ENCODE results near the gene RHBDL2. TPM values are rescaled to one million over a fixed set of nuclear protein-coding genes. Genes with fewer than 3 reads are reported as not detected.

RHBDL2 gene
- total and polyA plus RNA-seq, 9 of the 15 experiments (the other 6 are each of a cell fraction or from before 2014, with no cell fraction given) = not detected

GRCh38 chr1:38872401-38873026 is 69.1 kb downstream of the RHBDL2 start (continued):
- peak; percentile 30; the same call in 1 of the 2 replicates for TF ChIP-seq AFF4 (CRISPR knock-in tag; IDR thresholded peaks at IDR 0.05)
- 0 out of 2 replicates have a peak, but pooled peaks have one; percentile 53 for TF ChIP-seq CBX1 (IDR thresholded peaks at IDR 0.05; ENCODE audit: low read depth)
- peak; percentile 67 for TF ChIP-seq CHD1 (IDR thresholded peaks at IDR 0.05; ENCODE audit: low read length)
- TF ChIP-seq L3MBTL2 (IDR thresholded peaks at IDR 0.05) = peak; percentile 59; the same call in 1 of the 2 replicates

- WGBS (ENCODE audit: insufficient coverage, low coverage, missing lambda C conversion rate) = 91% methylated on average over 7 of the region's 8 CpGs
- Histone ChIP-seq H3K27me3 (ENCODE audit: control insufficient read depth in 2 of 2, insufficient read depth in 2 of 2, low read length in 2 of 2) (no peaks in the 10 kb centered on the region), H3K4me3 (no peak overlapping the region), H4K20me1 (replicated peaks; ENCODE audit: control insufficient read depth, insufficient read depth, low read length) (0 out of 2 replicates have a peak, but pooled peaks cover 5% of the 10 kb centered on the region), H2AFZ (ENCODE audit: low read depth, low read length) (no peak overlapping the region), H3K27ac (ENCODE audit: extremely low read depth, low read depth, low read length) (no peak overlapping the region), H3K79me2 (ENCODE audit: control insufficient read depth, insufficient read depth, low read length) (peaks cover 26% of the 10 kb centered on the region), H3K4me2 (ENCODE audit: insufficient read depth, low read length) (no peak overlapping the region), H3K9me1 (ENCODE audit: control insufficient read depth, insufficient read depth, low read length) (no peaks in the 10 kb centered on the region), H3K9ac (ENCODE audit: insufficient read depth in 1 of 2, low read depth in 2 of 2, low read length in 2 of 2) (no peak overlapping the region), H3K4me1 (replicated peaks in 1 of 2; ENCODE audit: control insufficient read depth in 2 of 2, insufficient read depth in 2 of 2, low read length in 2 of 2) (peaks cover 7 to 20% of the 10 kb centered on the region in 2 experiments; a peak in 4 of 5 replicates), H3K9me3 (replicated peaks; ENCODE audit: control insufficient read depth, insufficient read depth, low read depth, low read length) (no peaks in the 10 kb centered on the region), H3K36me3 (ENCODE audit: control insufficient read depth, insufficient read depth, low read length) (peaks cover 22% of the 10 kb centered on the region)
- ChIA-PET POLR2A (interaction anchor here (2.6 kb wide), 1 partner anchor 10 kb away, joined by 12 read pairs; no protein-coding TSS in a partner anchor), CTCF (ENCODE audit: low intra/inter-chr PET ratio) (no interaction called here)
- no TSS peak for BruUV-seq (replicated peaks)
- FAIRE-seq (no peak), DNase-seq (ENCODE audit: extremely low read depth in 1 of 4, low spot score in 3 of 4) (no peak), ATAC-seq (no peak)
- peak; percentile 78; the same call in 1 of the 2 replicates for TF ChIP-seq ZBTB33 (CRISPR knock-in tag; IDR thresholded peaks at IDR 0.05)
- 0 out of 2 replicates have a peak, but pooled peaks have one; percentile 4 for TF ChIP-seq ZFX (CRISPR knock-in tag; IDR thresholded peaks at IDR 0.05)
- no peak for TF ChIP-seq FOXK1 (CRISPR knock-in tag; IDR thresholded peaks at IDR 0.05; ENCODE audit: borderline replicate concordance)
- intact Hi-C loops (cut with micrococcal nuclease) (no loop called here), in situ Hi-C loops (cut with MboI) (no loop called here)
These were observed 70.6 kb downstream of the RHBDL2 start for GRCh38 chr1:38870996-38871395.

All from K562 (cell line).